Ovary (tissue), 3 donors: ENCODE results near the gene GRIN2B.

Source experiments
- CTCF ChIP-seq, 3 donors: fragments of 450-650 bp in 2 of 3; fragments of 200-600 bp in 1 of 3; IDR thresholded peaks; one replicate each; pipeline versions ENCODE4 v1.5.1 to v1.8.0; 2016 to 2022; ENCODE audit warnings: antibody characterized with exemption in 3 of 3, mild to moderate bottlenecking in 1 of 3
- POLR2A ChIP-seq: fragments of 450-650 bp; IDR thresholded peaks from one replicate; pipeline ENCODE4 v1.6.1; 2017; ENCODE audit warnings: antibody characterized with exemption, mild to moderate bottlenecking, moderate library complexity
- donor health status: DM: no; HTN: no; CAD: no.

- TF ChIP-seq POLR2A = no peak
- no peak for TF ChIP-seq CTCF (IDR thresholded peaks at IDR 0.05)
Measured at GRCh38 chr12:13968281-13968680, 13.1 kb downstream of the GRIN2B start.
